ENCODE data around the gene PACSIN3.

DNA sequence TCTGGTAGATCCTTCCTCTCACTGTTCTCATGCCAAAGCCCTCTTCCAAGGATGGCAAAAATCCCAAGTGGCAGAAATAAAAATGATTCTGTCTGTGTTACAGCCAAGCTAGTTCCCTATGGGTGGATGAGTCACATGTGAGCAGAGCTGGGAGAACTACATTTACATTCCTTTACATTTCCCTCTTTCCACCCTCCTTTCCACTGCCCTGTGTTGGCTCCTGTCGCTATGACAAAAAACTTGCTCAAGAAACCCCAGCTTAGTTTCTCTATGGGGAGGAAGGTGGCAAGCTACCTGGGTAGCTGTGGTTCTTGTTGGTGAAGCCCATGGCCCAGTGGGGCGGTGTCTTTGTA lies 18.4 kb upstream of the PACSIN3 start:
- TF ChIP-seq, protein P1, sequence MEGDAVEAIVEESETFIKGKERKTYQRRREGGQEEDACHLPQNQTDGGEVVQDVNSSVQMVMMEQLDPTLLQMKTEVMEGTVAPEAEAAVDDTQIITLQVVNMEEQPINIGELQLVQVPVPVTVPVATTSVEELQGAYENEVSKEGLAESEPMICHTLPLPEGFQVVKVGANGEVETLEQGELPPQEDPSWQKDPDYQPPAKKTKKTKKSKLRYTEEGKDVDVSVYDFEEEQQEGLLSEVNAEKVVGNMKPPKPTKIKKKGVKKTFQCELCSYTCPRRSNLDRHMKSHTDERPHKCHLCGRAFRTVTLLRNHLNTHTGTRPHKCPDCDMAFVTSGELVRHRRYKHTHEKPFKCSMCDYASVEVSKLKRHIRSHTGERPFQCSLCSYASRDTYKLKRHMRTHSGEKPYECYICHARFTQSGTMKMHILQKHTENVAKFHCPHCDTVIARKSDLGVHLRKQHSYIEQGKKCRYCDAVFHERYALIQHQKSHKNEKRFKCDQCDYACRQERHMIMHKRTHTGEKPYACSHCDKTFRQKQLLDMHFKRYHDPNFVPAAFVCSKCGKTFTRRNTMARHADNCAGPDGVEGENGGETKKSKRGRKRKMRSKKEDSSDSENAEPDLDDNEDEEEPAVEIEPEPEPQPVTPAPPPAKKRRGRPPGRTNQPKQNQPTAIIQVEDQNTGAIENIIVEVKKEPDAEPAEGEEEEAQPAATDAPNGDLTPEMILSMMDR (IDR thresholded peaks at IDR 0.05; ENCODE audit: borderline replicate concordance, extremely low read depth, low read length, poor library complexity, severe bottlenecking), result no peak
- no peak for TF ChIP-seq EZH2 (IDR thresholded peaks at IDR 0.05; ENCODE audit: borderline replicate concordance, low read depth, low read length, severe bottlenecking)

All from DND-41 (cell line).